Panc1 (cell line): Measurements from ENCODE around the gene OR56A5. TPM values are rescaled to one million over a fixed set of nuclear protein-coding genes. Genes with fewer than 3 reads are reported as not detected.

ENCODE experiments used
- ATAC-seq: fragments of 200-7000 bp; cut with Tn5 transposase; 2 replicates; pipeline ENCODE4 v1.9.1; 2020; ENCODE audit warnings: mild to moderate bottlenecking, moderate library complexity
- BruUV-seq: library from RNA; stranded (reverse); fragments of 400-500 nt; replicated peaks from 2 replicates; lab custom pipeline; 2021; lab: Mats Ljungman, UMichigan
- CTCF ChIA-PET: fragments of 300-600 bp; sonication (Branson Sonifier 250); formaldehyde crosslinking; loops from one replicate; lab custom pipeline; 2022; ENCODE audit warnings: antibody characterized with exemption; lab: Charles Lee
- POLR2A ChIA-PET: fragments of 300-600 bp; sonication (Branson Sonifier 250); formaldehyde crosslinking; loops from one replicate; lab custom pipeline; 2022; ENCODE audit warnings: antibody characterized with exemption; lab: Charles Lee
- DNase-seq: peaks from one replicate; pipeline ENCODE4 v3.0.0-alpha.2; 2010; ENCODE audit warnings: low read depth, low spot score
- H3K27ac ChIP-seq: 2 replicates; pipeline ENCODE4 v1.5.1; 2011; ENCODE audit warnings: mild to moderate bottlenecking, low read length, inconsistent platforms
- H3K27me3 ChIP-seq: fragments of 200-500 bp; sonication (Bioruptor generic); 2 replicates; pipeline ENCODE4 v1.6.0; 2014; ENCODE audit warnings: low read length, inconsistent platforms; ENCODE audit not compliant: control insufficient read depth, insufficient read depth
- H3K36me3 ChIP-seq: fragments of 200-500 bp; sonication (Bioruptor generic); 2 replicates; pipeline ENCODE4 v1.5.1; 2014; ENCODE audit warnings: inconsistent platforms, mild to moderate bottlenecking, low read length, moderate library complexity; ENCODE audit not compliant: control insufficient read depth, insufficient read depth
- H3K4me1 ChIP-seq: 2 replicates; pipeline ENCODE4 v1.5.1; 2011; ENCODE audit warnings: inconsistent platforms, mild to moderate bottlenecking, low read length, moderate library complexity; ENCODE audit not compliant: control insufficient read depth, insufficient read depth
- H3K4me3 ChIP-seq, 2 experiments: 2 replicates each; pipeline ENCODE4 v1.5.1; 2011 to 2012; ENCODE audit warnings: low read depth in 2 of 2, low read length in 2 of 2, mild to moderate bottlenecking in 2 of 2, inconsistent platforms in 1 of 2, moderate library complexity in 1 of 2
- H3K9me3 ChIP-seq: fragments of 200-500 bp; sonication (Bioruptor generic); 2 replicates; pipeline ENCODE4 v1.5.1; 2014; ENCODE audit warnings: low read depth, mild to moderate bottlenecking, inconsistent platforms, low read length, moderate library complexity; ENCODE audit not compliant: control insufficient read depth, insufficient read depth
- CTCF ChIP-seq: fragments of 450-650 bp; IDR thresholded peaks from 2 replicates; pipeline ENCODE4 v1.5.1; 2017; ENCODE audit warnings: mild to moderate bottlenecking
- POLR2AphosphoS5 ChIP-seq: IDR thresholded peaks from 2 replicates; pipeline ENCODE4 v1.6.1; 2012; ENCODE audit warnings: mild to moderate bottlenecking, low read depth, low read length, moderate library complexity
- REST ChIP-seq, 2 experiments: IDR thresholded peaks; 2 replicates each; pipeline ENCODE4 v1.6.1; 2011 to 2012; ENCODE audit warnings: low read depth in 2 of 2, control low read depth in 1 of 2, low read length in 1 of 2, mild to moderate bottlenecking in 1 of 2, moderate library complexity in 1 of 2; ENCODE audit not compliant: insufficient read depth in 1 of 2
- SIN3A ChIP-seq: IDR thresholded peaks from 2 replicates; pipeline ENCODE4 v1.6.1; 2012; ENCODE audit warnings: low read depth, mild to moderate bottlenecking, low read length, moderate library complexity, borderline replicate concordance; ENCODE audit not compliant: insufficient read depth
- TCF7L2 ChIP-seq: IDR thresholded peaks from 2 replicates; pipeline ENCODE4 v1.6.1; 2011; ENCODE audit warnings: mild to moderate bottlenecking, low read depth, low read length, inconsistent platforms
- in situ Hi-C: cut with HindIII; loops from 2 replicates; pipeline ENCODE4 v1.10.0; 2016; ENCODE audit warnings: low sequenced_read_pairs, low pct_unique_long_range_greater_than_20kb
- intact Hi-C: fragments of 100-400 bp; cut with micrococcal nuclease; formaldehyde crosslinking; loops from one replicate; pipeline ENCODE4 v1.10.0; 2022; ENCODE audit not compliant: unreplicated experiment
- total RNA-seq: library from RNA; stranded (reverse); gene quantifications from one replicate; pipeline ENCODE4 v1.2.1, GENCODE V29; 2021; ENCODE audit not compliant: unreplicated experiment

The OR56A5 gene
- total RNA-seq, 1 experiment from 2014 or later = not detected

- intact Hi-C loops (no loop called here), in situ Hi-C loops (no loop called here)
- ATAC-seq = no peak
- Histone ChIP-seq H3K4me3 (no peak overlapping the region), H3K4me1 (no peaks in the 10 kb centered on the region), H3K27me3 (peaks cover 2% of the 10 kb centered on the region; the same call in 1 of the 2 replicates), H3K36me3 (no peaks in the 10 kb centered on the region), H3K27ac (no peak overlapping the region), H3K9me3 (no peaks in the 10 kb centered on the region)
- no TSS peak for BruUV-seq
- CTCF ChIA-PET = no interaction called here
- no peak for DNase-seq
- POLR2A ChIA-PET = no interaction called here
- no peak for TF ChIP-seq SIN3A
- TF ChIP-seq REST (IDR thresholded peaks at IDR 0.05; ENCODE audit: insufficient read depth in 1 of 2, low read depth in 2 of 2, low read length in 1 of 2) = no peak
- TF ChIP-seq CTCF = no peak
- TF ChIP-seq POLR2AphosphoS5 = no peak
- no peak for TF ChIP-seq TCF7L2
These were observed 5.2 kb upstream of the OR56A5 start for GRCh38 chr11:5973530-5973929.

GRCh38 chr11:5967708-5968107 is 586 bp downstream of the OR56A5 start:
- Histone ChIP-seq H3K36me3 (no peaks in the 10 kb centered on the region), H3K4me3 (no peak overlapping the region), H3K27ac (no peak overlapping the region), H3K4me1 (no peaks in the 10 kb centered on the region), H3K9me3 (0 out of 2 replicates have a peak, but pooled peaks cover 2% of the 10 kb centered on the region), H3K27me3 (no peaks in the 10 kb centered on the region)
- in situ Hi-C loops = no loop called here
- ChIA-PET POLR2A (no interaction called here), CTCF (no interaction called here)
- DNase-seq (no peak), ATAC-seq (no peak)
- intact Hi-C loops = no loop called here
- TF ChIP-seq CTCF (no peak), POLR2AphosphoS5 (no peak), SIN3A (no peak), TCF7L2 (no peak), REST (IDR thresholded peaks at IDR 0.05; ENCODE audit: insufficient read depth in 1 of 2, low read depth in 2 of 2, low read length in 1 of 2) (no peak)
- no TSS peak for BruUV-seq
